RWPE2 (cell line): ENCODE measurements around the gene PPP1R14C.
A peak's percentile ranks its signal among the peaks of the same experiment; 100 is the strongest.

ENCODE experiments used
- ATAC-seq: fragments of 200-7000 bp; cut with Tn5 transposase; 3 replicates; pipeline ENCODE4 v1.9.1; 2021; ENCODE audit warnings: low read depth
- DNase-seq: peaks from one replicate; pipeline ENCODE4 v3.0.0-alpha.2; 2020; ENCODE audit warnings: low spot score
- H3K27ac ChIP-seq: fragments of 450-650 bp; 2 replicates; pipeline ENCODE4 v1.5.1; 2017; ENCODE audit warnings: mild to moderate bottlenecking; ENCODE audit not compliant: poor library complexity, severe bottlenecking
- H3K27me3 ChIP-seq: fragments of 250-450 bp; sonication (Bioruptor Pico); 2 replicates; pipeline ENCODE4 v1.5.1; 2021; ENCODE audit warnings: mild to moderate bottlenecking, moderate library complexity; ENCODE audit not compliant: insufficient read depth, poor library complexity, severe bottlenecking
- H3K36me3 ChIP-seq: fragments of 250-450 bp; sonication (Bioruptor Pico); 2 replicates; pipeline ENCODE4 v1.5.1; 2020; ENCODE audit warnings: low read depth, mild to moderate bottlenecking, moderate library complexity
- H3K4me1 ChIP-seq: fragments of 250-450 bp; sonication (Bioruptor Pico); 2 replicates; pipeline ENCODE4 v1.5.1; 2021; ENCODE audit warnings: mild to moderate bottlenecking, moderate library complexity; ENCODE audit not compliant: insufficient read depth, poor library complexity, severe bottlenecking
- H3K4me3 ChIP-seq: fragments of 250-450 bp; sonication (Bioruptor Pico); 2 replicates; pipeline ENCODE4 v1.5.1; 2021; ENCODE audit warnings: mild to moderate bottlenecking, moderate library complexity; ENCODE audit not compliant: severe bottlenecking
- H3K9me3 ChIP-seq: fragments of 250-450 bp; sonication (Bioruptor Pico); 2 replicates; pipeline ENCODE4 v1.5.1; 2021; ENCODE audit warnings: mild to moderate bottlenecking, moderate library complexity; ENCODE audit not compliant: severe bottlenecking
- TF ChIP-seq, protein P1 (sequence below): fragments of 450-650 bp; IDR thresholded peaks from one replicate; pipeline ENCODE4 v1.5.1; 2017; ENCODE audit warnings: mild to moderate bottlenecking, moderate library complexity; ENCODE audit not compliant: poor library complexity, severe bottlenecking

The PPP1R14C gene

DNA sequence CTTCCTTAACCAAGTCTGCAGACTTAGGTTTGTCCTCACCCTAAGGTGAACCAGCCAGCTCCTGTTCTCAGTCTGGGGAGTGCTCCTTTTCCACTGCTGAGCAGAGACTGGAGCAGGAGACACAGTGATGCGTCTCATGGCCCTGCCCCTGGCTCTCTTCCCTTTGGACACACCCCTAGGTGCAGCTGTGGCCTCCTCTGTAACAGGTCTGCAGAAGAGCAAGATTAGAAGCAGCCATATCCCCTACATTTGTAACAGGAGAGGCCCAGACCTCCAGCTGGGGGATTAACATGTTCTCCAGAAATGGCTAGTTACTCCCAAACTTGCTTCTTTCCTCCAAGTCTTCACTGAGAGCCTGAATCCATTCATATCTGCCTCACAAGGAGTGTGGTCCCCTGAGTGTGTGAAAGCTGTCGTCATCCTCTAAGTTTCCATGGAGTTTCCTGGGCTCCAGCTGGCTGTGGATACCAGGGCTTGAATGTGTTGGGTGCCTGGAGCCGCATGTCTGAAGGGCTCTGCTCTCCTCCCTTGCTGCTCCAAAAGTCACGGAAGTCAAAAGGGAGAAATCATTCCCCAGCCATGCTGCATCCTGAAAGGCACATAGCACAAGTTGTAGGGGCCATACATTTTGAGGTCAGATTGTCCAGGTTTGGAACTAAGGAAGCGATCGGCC, 57.7 kb downstream of the PPP1R14C start:
- Histone ChIP-seq H3K9me3 (no peaks in the 10 kb centered on the region), H3K4me1 (peaks cover 35% of the 10 kb centered on the region), H3K4me3 (no peak overlapping the region), H3K36me3 (no peaks in the 10 kb centered on the region), H3K27me3 (no peaks in the 10 kb centered on the region), H3K27ac (peak overlapping the region; percentile 12)
- ATAC-seq = peak; percentile 35
- TF ChIP-seq, protein P1, sequence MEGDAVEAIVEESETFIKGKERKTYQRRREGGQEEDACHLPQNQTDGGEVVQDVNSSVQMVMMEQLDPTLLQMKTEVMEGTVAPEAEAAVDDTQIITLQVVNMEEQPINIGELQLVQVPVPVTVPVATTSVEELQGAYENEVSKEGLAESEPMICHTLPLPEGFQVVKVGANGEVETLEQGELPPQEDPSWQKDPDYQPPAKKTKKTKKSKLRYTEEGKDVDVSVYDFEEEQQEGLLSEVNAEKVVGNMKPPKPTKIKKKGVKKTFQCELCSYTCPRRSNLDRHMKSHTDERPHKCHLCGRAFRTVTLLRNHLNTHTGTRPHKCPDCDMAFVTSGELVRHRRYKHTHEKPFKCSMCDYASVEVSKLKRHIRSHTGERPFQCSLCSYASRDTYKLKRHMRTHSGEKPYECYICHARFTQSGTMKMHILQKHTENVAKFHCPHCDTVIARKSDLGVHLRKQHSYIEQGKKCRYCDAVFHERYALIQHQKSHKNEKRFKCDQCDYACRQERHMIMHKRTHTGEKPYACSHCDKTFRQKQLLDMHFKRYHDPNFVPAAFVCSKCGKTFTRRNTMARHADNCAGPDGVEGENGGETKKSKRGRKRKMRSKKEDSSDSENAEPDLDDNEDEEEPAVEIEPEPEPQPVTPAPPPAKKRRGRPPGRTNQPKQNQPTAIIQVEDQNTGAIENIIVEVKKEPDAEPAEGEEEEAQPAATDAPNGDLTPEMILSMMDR = no peak
- DNase-seq = no peak

DNA sequence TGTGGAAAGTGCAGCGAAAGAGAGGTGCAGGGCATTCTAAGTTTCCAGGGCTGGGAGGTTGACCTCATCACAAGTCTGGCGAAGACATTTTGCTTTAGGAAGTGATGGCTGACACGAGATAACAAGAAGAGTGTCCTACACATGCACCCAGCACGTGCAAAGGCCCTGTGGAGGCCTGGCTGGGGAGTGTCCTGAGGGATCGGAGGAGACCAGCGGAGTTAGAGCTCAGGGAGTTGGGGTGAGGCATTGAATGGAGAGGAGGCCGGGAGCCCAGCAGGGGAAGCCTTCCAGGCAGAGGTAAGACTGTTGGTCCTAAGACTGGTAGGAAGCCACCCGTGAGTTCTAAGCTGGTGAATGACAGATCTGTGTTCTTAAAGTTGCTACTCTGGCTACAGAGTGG, 58.4 kb downstream of the PPP1R14C start:
- Histone ChIP-seq H3K4me1 (peaks cover 28% of the 10 kb centered on the region), H3K4me3 (no peak overlapping the region), H3K36me3 (no peaks in the 10 kb centered on the region), H3K9me3 (no peaks in the 10 kb centered on the region), H3K27me3 (no peaks in the 10 kb centered on the region), H3K27ac (no peak overlapping the region)
- ATAC-seq (no peak), DNase-seq (no peak)
- TF ChIP-seq, protein P1 = no peak

DNA sequence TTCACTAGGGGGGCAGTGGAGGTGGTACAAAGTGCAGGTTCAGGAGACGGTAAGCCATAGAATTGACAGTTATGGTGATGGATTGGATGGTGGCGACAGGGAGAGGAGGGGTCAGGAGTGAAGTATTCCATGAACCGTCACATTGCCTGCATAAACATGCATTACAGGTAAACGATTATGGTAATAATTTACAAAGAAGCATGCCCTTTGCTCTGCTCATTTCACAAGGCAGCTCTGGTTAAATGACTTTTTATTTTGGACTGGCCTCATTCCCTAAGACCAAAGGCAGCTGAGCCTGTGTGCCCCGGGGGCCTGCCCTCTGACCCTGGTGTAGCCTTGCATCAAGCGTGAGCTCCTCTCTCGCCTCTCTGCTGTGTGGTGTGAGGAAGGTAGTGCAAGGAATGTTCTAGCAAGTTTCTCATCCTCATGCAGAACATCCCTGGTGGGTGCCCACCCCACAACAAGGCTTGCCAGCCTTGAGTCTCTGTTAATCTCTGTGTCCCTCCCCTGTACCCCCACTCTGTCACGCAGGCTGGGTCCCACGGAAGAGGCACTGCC, 59.0 kb downstream of the PPP1R14C start:
- no peak for DNase-seq
- Histone ChIP-seq H3K27me3 (no peaks in the 10 kb centered on the region), H3K36me3 (no peaks in the 10 kb centered on the region), H3K27ac (peak overlapping the region; percentile 43), H3K9me3 (no peaks in the 10 kb centered on the region), H3K4me1 (peaks cover 22% of the 10 kb centered on the region), H3K4me3 (no peak overlapping the region)
- ATAC-seq = no peak
- TF ChIP-seq, protein P1 = no peak

DNA sequence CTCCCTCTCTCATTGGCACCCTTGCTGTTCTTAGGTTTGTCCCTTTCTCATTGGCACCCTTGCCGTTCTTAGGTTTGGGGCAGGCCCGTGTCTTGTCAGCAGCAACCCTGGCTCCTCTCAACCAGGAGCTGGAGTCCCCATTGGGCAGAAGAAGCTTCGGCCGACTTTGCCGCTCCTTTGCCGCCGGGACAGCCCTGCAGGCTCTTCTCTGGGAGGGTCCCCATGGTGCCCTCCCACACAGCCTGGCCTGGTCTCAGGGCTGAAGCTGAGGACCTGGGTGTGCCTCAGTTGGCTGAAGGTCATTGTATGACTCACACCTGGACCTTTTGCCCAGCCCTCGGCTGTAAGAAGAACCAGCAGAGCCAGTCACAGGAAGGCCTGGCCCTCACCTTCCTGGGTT, 59.6 kb downstream of the PPP1R14C start:
- DNase-seq (no peak), ATAC-seq (peak; percentile 65)
- Histone ChIP-seq H3K27ac (peak overlapping the region; percentile 43), H3K27me3 (no peaks in the 10 kb centered on the region), H3K4me3 (no peak overlapping the region), H3K36me3 (no peaks in the 10 kb centered on the region), H3K4me1 (peaks cover 21% of the 10 kb centered on the region), H3K9me3 (no peaks in the 10 kb centered on the region)
- TF ChIP-seq, protein P1 = no peak

DNA sequence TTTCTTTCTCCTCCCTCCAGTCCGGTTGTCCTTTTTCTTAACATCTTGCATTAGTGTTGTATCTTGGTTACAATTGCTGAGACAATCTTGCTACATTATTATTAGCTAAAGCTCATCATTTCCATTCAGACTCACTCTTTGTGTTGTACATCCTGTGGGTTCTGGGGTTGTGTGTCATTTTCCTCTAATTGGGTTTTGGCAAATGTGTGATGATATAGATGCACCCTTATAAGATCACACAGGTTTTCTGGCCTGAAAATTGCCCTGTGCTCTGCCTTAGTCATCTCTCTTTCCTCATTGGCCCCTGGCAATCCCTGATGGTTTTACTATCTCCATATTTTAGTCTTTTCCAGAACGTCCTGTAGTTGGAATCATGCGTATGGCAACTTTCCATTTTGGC, 60.1 kb downstream of the PPP1R14C start:
- Histone ChIP-seq H3K9me3 (no peaks in the 10 kb centered on the region), H3K4me3 (no peak overlapping the region), H3K4me1 (peaks cover 27% of the 10 kb centered on the region), H3K27me3 (no peaks in the 10 kb centered on the region), H3K36me3 (no peaks in the 10 kb centered on the region), H3K27ac (peak overlapping the region; percentile 43)
- TF ChIP-seq, protein P1 = no peak
- ATAC-seq (no peak), DNase-seq (no peak)
